Neural cell (in vitro differentiated cells): ENCODE measurements around the gene BRIX1. TPM values are rescaled to one million over a fixed set of nuclear protein-coding genes. Genes with fewer than 3 reads are reported as not detected.

Experiments
- H2AFZ ChIP-seq: fragments of 200-600, 300-800 bp; sonication (generic), shearing (Covaris generic); 2 replicates; pipeline ENCODE4 v1.6.0; 2014; ENCODE audit warnings: low read depth, mild to moderate bottlenecking, antibody characterized with exemption, low read length, moderate library complexity
- H3F3A ChIP-seq: fragments of 200-600 bp; shearing (Covaris generic); 2 replicates; pipeline ENCODE4 v1.6.1; 2016; ENCODE audit warnings: mild to moderate bottlenecking, moderate library complexity, mixed read lengths, antibody characterized with exemption, low read length; ENCODE audit not compliant: insufficient read depth, poor library complexity, severe bottlenecking
- H3K27ac ChIP-seq: fragments of 200-600, 300-800 bp; sonication (generic), shearing (Covaris generic); 2 replicates; pipeline ENCODE4 v1.5.1; 2014; ENCODE audit warnings: mild to moderate bottlenecking, low read length, moderate library complexity
- H3K27me3 ChIP-seq: fragments of 300-800, 200-600 bp; sonication (generic), shearing (Covaris generic); 2 replicates; pipeline ENCODE4 v1.6.0; 2014; ENCODE audit warnings: mild to moderate bottlenecking, low read depth, low read length, moderate library complexity; ENCODE audit not compliant: insufficient read depth
- H3K36me3 ChIP-seq: fragments of 300-800, 200-600 bp; sonication (generic), shearing (Covaris generic); 2 replicates; pipeline ENCODE4 v1.5.1; 2014; ENCODE audit warnings: mild to moderate bottlenecking, antibody characterized with exemption, low read length, moderate library complexity; ENCODE audit not compliant: insufficient read depth
- H3K4me2 ChIP-seq: fragments of 300-800, 200-600 bp; sonication (generic), shearing (Covaris generic); 2 replicates; pipeline ENCODE4 v1.6.0; 2014; ENCODE audit warnings: mild to moderate bottlenecking, low read length
- H3K4me3 ChIP-seq: fragments of 300-800, 200-600 bp; sonication (generic), shearing (Covaris generic); 2 replicates; pipeline ENCODE4 v1.5.1; 2014; ENCODE audit warnings: mild to moderate bottlenecking, low read length, moderate library complexity
- H3K79me2 ChIP-seq: fragments of 200-600 bp; shearing (Covaris generic); replicated peaks from 2 replicates; pipeline ENCODE4 v1.6.0; 2014; ENCODE audit warnings: mild to moderate bottlenecking, low read length, moderate library complexity; ENCODE audit not compliant: insufficient read depth
- H3K9ac ChIP-seq: fragments of 300-800, 200-600 bp; sonication (generic), shearing (Covaris generic); 2 replicates; pipeline ENCODE4 v1.6.1; 2016; ENCODE audit warnings: mild to moderate bottlenecking, low read length, mixed read lengths
- H3K9me2 ChIP-seq: fragments of 200-600 bp; shearing (Covaris generic); 2 replicates; pipeline ENCODE4 v1.6.1; 2016; ENCODE audit warnings: mild to moderate bottlenecking, low read length, mixed read lengths; ENCODE audit not compliant: insufficient read depth
- H3K9me3 ChIP-seq: fragments of 200-600, 300-800 bp; sonication (generic), shearing (Covaris generic); 2 replicates; pipeline ENCODE4 v1.6.1; 2016; ENCODE audit warnings: mild to moderate bottlenecking, mixed run types, low read length, moderate library complexity, mixed read lengths
- H4K20me1 ChIP-seq: fragments of 200-600 bp; shearing (Covaris generic); 2 replicates; pipeline ENCODE4 v1.6.1; 2016; ENCODE audit warnings: mild to moderate bottlenecking, mixed run types; ENCODE audit not compliant: insufficient read depth
- EP300 ChIP-seq: fragments of 450-650 bp; conservative IDR thresholded peaks from 2 replicates; pipeline ENCODE4 v1.6.1; 2014; ENCODE audit warnings: antibody characterized with exemption, mild to moderate bottlenecking, moderate library complexity; ENCODE audit not compliant: poor library complexity, severe bottlenecking
- EZH2 ChIP-seq: fragments of 200-600, 300-800 bp; shearing (Covaris generic), sonication (generic); IDR thresholded peaks from 2 replicates; pipeline ENCODE4 v1.6.1; 2014; ENCODE audit warnings: antibody characterized with exemption, low read length, borderline replicate concordance, mild to moderate bottlenecking; ENCODE audit not compliant: insufficient read depth, poor library complexity, severe bottlenecking
- MXI1 ChIP-seq: fragments of 450-650 bp; conservative IDR thresholded peaks from 2 replicates; pipeline ENCODE4 v1.6.1; 2014; ENCODE audit warnings: antibody characterized with exemption, mild to moderate bottlenecking; ENCODE audit not compliant: poor library complexity, severe bottlenecking
- POLR2AphosphoS5 ChIP-seq: IDR thresholded peaks from 2 replicates; pipeline ENCODE4 v1.6.1; 2012
- RAD21 ChIP-seq: fragments of 450-650 bp; conservative IDR thresholded peaks from 2 replicates; pipeline ENCODE4 v1.6.1; 2014; ENCODE audit warnings: antibody characterized with exemption, mild to moderate bottlenecking, moderate library complexity
- SMC3 ChIP-seq: fragments of 450-650 bp; conservative IDR thresholded peaks from 2 replicates; pipeline ENCODE4 v1.6.1; 2014; ENCODE audit warnings: antibody characterized with exemption, mild to moderate bottlenecking, moderate library complexity; ENCODE audit not compliant: poor library complexity
- TAF1 ChIP-seq: IDR thresholded peaks from 2 replicates; pipeline ENCODE4 v1.6.1; 2012; ENCODE audit warnings: low read depth
- polyA plus RNA-seq: library from polyadenylated mRNA; depleted of rRNA; stranded (reverse); fragments of >200 nt; gene quantifications from 2 replicates; pipeline ENCODE4 v1.2.3, GENCODE V29; 2014
- TF ChIP-seq, protein P1 (sequence below): fragments of 450-650 bp; IDR thresholded peaks from 2 replicates; pipeline ENCODE4 v1.5.1; 2014; ENCODE audit warnings: antibody characterized with exemption, mild to moderate bottlenecking, moderate library complexity; ENCODE audit not compliant: poor library complexity, severe bottlenecking
- TF ChIP-seq, protein P2 (sequence below): IDR thresholded peaks from 2 replicates; pipeline ENCODE4 v1.6.1; 2012; ENCODE audit warnings: borderline replicate concordance

BRIX1 gene
- polyA plus RNA-seq, 1 donor from 2014 or later, result 24.9 TPM

DNA sequence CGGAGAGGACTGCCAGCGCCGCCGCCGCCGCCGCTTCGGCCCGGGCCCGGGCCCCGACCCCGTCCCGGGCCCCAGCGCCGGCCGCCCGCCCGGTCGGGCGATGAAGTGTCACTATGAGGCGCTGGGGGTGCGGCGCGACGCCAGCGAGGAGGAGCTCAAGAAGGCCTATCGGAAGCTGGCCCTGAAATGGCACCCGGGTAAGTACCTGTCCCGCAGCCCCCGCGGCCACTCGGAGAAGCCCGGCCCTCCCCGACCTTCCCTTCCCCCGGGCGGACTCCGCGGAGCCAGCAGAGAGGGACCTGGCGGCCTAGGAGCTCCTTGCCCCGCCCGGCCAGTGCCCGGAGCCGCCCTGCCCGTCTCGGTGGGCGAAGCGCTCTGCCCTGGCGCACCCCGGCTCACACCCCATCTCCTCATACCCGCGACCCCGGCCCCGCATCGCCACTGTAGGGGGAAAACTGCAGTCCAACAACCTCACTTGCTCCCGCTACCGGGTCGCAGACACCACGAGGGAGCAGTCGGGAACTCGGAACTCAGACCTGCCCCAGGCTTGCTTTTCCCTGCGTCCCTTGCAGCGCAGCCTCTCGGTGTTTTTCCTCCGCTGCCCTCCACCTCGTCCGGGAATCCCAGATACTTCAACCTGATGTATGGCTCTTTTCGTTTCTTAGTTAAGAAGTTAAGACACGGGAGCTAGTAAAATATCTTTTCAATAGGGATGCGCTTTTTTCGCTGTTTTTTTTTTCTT, 14.4 kb downstream of the BRIX1 start:
- Histone ChIP-seq H3K4me2 (peak overlapping the region; percentile 70), H4K20me1 (no peaks in the 10 kb centered on the region), H3F3A (peaks cover 5% of the 10 kb centered on the region), H3K9ac (peak overlapping the region; percentile 70), H3K9me2 (no peaks in the 10 kb centered on the region), H3K9me3 (no peaks in the 10 kb centered on the region), H2AFZ (peak overlapping the region; percentile 58), H3K27ac (peak overlapping the region; percentile 59), H3K27me3 (no peaks in the 10 kb centered on the region), H3K79me2 (peaks cover 29% of the 10 kb centered on the region), H3K4me3 (peak overlapping the region; percentile 90), H3K36me3 (peaks cover 4% of the 10 kb centered on the region)
- TF ChIP-seq, protein P1, sequence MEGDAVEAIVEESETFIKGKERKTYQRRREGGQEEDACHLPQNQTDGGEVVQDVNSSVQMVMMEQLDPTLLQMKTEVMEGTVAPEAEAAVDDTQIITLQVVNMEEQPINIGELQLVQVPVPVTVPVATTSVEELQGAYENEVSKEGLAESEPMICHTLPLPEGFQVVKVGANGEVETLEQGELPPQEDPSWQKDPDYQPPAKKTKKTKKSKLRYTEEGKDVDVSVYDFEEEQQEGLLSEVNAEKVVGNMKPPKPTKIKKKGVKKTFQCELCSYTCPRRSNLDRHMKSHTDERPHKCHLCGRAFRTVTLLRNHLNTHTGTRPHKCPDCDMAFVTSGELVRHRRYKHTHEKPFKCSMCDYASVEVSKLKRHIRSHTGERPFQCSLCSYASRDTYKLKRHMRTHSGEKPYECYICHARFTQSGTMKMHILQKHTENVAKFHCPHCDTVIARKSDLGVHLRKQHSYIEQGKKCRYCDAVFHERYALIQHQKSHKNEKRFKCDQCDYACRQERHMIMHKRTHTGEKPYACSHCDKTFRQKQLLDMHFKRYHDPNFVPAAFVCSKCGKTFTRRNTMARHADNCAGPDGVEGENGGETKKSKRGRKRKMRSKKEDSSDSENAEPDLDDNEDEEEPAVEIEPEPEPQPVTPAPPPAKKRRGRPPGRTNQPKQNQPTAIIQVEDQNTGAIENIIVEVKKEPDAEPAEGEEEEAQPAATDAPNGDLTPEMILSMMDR, result no peak
- TF ChIP-seq EZH2 (no peak), EP300 (no peak), RAD21 (peak; percentile 45), MXI1 (peak; percentile 79), TAF1 (no peak), SMC3 (peak; percentile 55), POLR2AphosphoS5 (no peak)
- TF ChIP-seq, protein P2, sequence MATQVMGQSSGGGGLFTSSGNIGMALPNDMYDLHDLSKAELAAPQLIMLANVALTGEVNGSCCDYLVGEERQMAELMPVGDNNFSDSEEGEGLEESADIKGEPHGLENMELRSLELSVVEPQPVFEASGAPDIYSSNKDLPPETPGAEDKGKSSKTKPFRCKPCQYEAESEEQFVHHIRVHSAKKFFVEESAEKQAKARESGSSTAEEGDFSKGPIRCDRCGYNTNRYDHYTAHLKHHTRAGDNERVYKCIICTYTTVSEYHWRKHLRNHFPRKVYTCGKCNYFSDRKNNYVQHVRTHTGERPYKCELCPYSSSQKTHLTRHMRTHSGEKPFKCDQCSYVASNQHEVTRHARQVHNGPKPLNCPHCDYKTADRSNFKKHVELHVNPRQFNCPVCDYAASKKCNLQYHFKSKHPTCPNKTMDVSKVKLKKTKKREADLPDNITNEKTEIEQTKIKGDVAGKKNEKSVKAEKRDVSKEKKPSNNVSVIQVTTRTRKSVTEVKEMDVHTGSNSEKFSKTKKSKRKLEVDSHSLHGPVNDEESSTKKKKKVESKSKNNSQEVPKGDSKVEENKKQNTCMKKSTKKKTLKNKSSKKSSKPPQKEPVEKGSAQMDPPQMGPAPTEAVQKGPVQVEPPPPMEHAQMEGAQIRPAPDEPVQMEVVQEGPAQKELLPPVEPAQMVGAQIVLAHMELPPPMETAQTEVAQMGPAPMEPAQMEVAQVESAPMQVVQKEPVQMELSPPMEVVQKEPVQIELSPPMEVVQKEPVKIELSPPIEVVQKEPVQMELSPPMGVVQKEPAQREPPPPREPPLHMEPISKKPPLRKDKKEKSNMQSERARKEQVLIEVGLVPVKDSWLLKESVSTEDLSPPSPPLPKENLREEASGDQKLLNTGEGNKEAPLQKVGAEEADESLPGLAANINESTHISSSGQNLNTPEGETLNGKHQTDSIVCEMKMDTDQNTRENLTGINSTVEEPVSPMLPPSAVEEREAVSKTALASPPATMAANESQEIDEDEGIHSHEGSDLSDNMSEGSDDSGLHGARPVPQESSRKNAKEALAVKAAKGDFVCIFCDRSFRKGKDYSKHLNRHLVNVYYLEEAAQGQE, result no peak

DNA sequence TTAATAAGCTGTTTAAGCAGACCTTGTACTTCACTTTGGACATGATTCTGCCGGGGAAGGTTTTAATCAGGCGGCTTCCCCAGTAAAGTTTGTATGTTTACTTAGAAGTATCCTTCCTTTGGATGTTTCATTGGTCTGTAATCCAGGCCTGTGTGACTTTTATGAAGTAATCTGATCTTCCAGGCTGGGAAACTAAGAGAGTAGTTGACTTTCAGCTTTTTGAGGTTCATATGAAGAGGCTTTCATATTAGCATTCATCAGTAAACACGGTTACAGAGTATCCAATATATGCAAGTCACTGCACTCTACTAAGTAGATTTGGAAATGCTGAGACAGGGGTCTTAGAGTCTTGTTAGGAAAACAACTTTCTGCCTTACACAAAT, 14.9 kb downstream of the BRIX1 start:
- Histone ChIP-seq H3K9me2 (no peaks in the 10 kb centered on the region), H3F3A (peaks cover 5% of the 10 kb centered on the region), H3K79me2 (peaks cover 29% of the 10 kb centered on the region), H3K27me3 (no peaks in the 10 kb centered on the region), H3K4me3 (peak overlapping the region; percentile 90), H3K9me3 (no peaks in the 10 kb centered on the region), H4K20me1 (no peaks in the 10 kb centered on the region), H3K9ac (peak overlapping the region; percentile 70), H2AFZ (peak overlapping the region; percentile 58), H3K27ac (peak overlapping the region; percentile 59), H3K4me2 (peak overlapping the region; percentile 70), H3K36me3 (peaks cover 5% of the 10 kb centered on the region)
- no peak for TF ChIP-seq EP300
- TF ChIP-seq TAF1, result no peak
- no peak for TF ChIP-seq MXI1
- no peak for TF ChIP-seq POLR2AphosphoS5
- TF ChIP-seq EZH2, result no peak
- no peak for TF ChIP-seq RAD21
- TF ChIP-seq, protein P2, result no peak
- TF ChIP-seq, protein P1, result no peak
- TF ChIP-seq SMC3, result no peak
